HG03558 (cell line): ENCODE data around the gene NANOS3.

Source experiments
- ATAC-seq: cut with Tn5 transposase; IDR thresholded peaks from one replicate; pipeline ENCODE4 v1.9.1; 2021; ENCODE audit warnings: moderate number of reproducible peaks; ENCODE audit not compliant: unreplicated experiment; ENCODE audit errors: extremely low read depth

Gene NANOS3

DNA sequence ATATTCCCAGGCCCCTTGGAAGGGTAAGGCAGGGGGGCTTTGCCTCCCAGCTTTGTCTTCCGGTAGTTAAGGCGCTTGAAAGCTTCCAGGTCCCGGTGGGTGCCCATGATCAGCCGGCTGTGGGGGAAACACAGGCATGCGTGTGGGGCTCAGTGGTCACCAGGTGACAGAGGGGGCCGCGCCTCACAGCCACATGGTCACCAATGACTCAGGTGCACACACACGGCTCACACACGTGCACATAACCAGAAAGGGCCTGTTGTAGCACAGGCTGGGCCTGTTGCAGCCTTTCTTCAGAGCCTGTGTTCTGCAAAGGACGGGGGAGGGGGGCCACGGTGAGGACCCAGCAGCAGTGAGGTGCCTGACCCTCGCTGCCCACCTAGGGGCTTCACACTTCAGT is 5.9 kb downstream of the NANOS3 start:
- ATAC-seq, result no peak

DNA sequence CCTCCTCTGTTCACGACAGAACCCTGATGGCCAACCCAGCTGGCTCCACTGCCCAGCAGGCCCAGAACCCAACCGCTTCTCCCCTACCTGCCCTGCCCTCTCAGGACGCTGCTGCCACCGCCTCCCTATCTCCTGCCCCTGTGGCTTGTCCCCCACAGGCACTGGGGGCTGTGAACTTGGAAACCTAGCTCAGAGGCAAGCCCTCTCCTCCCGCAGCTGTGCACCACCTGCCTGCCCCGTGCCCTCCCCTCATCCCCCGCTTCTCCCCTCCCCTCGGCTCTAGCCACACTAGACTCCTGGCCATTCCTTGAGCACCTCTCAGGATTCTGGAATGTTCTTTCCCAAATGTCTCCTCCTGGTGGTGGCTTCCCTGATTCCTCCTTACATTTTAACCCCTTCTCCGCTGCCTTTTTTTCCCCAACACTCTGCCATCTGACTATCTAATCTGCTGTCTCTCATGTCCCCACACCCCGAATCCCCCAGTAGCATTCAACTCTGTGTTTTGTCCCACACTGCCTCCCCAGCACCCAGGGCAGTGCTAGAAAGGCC is 6.7 kb downstream of the NANOS3 start:
- ATAC-seq, result no peak

GRCh38 chr19:13884726-13885591 is 8.0 kb downstream of the NANOS3 start:
- ATAC-seq, result no peak

DNA sequence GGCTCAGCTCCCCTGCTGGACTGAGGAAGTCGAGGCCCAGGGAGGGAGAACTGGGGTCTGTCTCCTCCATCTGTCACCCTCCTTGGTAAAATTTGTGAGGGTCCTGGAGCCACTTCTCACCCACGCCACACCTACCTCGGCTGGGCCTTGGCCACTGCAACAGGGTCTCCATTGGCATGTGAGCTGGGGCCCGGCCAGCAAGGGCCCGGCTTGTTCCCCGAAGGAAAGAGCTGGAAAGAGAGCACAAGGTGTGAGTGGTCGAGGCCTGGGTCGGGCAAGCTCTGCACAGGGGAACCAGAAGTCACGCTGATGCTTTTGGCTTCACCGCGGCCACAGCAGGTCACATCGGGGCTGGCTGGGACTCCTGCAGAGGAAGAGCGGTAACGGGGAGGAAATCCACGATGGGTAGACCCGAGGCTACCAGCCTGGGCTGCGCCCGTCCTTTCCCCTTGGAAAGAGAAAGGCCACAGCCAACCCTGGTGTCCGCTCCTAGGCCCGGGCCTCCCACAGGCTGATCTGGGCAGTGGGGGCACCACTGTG is 9.0 kb downstream of the NANOS3 start:
- ATAC-seq, result no peak

GRCh38 chr19:13887018-13887436 is 10.1 kb downstream of the NANOS3 start:
- no peak for ATAC-seq

- no peak for ATAC-seq
Measured at GRCh38 chr19:13887517-13887916, 10.6 kb downstream of the NANOS3 start.

GRCh38 chr19:13888281-13888680 is 11.3 kb downstream of the NANOS3 start:
- no peak for ATAC-seq

GRCh38 chr19:13890136-13890535 is 13.2 kb downstream of the NANOS3 start:
- no peak for ATAC-seq

DNA sequence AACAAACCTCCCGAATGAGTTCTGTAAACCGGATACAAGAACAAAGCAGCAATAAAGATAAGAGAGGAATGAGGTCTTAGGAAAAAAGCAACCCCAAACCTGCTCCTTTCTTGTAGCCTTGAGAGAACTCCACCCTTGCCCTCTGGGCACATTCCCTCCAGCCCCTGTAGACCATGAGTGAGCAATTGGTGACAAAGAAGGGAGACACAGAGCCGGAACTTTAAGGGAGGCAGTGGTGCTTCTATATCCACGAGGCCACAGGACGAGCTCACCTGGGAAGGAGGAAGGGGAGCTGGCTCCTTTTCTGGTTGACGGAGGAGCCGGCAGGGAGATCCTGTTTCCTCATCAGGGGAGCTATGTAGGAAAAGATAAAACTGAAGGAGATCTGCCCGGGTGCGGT is 15.9 kb downstream of the NANOS3 start:
- ATAC-seq, result no peak

DNA sequence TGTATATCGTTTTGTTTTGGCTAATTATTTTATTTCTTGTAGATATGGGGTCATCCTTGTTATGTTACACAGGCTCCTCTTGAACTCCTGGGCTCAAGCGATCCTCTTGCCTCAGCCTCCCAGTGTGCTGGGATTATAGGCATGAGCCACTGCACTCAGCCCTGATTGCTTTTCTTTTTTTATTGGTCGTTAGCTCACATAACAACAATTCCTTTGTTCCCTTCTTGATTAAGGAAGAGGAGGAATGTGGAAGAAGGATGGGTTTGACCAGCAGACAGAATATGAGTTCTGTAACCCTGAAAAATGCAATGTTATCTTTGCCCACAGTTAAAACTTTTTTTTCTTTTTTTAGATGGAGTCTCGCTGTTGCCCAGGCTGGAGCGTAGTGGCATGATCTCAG is 17.6 kb downstream of the NANOS3 start:
- no peak for ATAC-seq

GRCh38 chr19:13896227-13896626 is 19.3 kb downstream of the NANOS3 start:
- ATAC-seq, result no peak

DNA sequence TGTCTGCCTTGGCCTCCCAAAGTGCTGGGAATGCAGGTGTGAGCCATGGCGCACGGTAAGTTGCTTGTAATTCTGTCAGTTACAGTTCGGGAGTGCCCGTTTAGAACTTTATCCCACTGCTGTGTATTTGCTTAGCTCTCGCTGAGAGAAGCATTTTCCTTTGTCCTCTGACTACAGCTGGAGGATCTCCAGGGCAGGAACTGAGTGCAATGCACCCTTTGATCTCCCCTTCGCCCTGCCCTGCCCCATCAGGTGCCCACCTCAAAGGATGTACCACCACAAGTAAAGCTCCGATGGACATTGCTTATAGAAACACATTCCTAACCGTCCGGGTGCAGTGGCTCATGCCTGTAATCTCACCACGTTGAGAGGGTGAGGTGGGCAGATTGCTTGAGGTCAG is 22.5 kb downstream of the NANOS3 start:
- ATAC-seq, result no peak

DNA sequence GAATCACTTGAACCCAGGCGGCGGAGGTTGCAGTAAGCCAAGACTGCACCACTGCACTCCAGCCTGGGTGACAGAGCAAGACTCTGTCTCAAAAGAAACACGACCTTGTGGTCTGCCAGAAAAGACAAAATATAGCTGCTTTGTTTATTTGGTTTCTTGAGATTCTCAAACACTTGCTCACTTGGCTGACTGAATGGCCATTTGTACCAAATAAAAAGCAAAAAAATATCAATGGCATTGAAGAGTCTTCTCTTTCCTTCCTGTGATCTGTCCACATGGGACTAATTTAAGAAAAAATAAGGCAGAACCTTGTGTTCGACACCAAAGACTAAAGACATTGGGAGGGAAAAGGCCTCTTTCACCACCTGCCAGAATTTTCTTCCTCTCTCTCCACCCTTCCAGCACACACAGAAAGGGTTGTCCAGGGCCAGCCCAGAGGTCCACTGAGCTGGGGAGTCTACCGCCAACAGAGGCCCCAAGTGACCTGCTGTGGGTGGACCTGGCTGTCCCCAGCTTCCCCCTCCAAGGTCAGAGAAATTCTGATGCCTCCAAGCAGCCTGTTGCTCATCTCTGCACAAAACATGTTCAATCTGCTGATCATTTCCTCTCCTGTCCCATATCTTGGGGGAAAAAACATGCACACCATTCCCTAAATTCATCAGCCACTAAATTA is 23.1 kb downstream of the NANOS3 start:
- ATAC-seq, result no peak

DNA sequence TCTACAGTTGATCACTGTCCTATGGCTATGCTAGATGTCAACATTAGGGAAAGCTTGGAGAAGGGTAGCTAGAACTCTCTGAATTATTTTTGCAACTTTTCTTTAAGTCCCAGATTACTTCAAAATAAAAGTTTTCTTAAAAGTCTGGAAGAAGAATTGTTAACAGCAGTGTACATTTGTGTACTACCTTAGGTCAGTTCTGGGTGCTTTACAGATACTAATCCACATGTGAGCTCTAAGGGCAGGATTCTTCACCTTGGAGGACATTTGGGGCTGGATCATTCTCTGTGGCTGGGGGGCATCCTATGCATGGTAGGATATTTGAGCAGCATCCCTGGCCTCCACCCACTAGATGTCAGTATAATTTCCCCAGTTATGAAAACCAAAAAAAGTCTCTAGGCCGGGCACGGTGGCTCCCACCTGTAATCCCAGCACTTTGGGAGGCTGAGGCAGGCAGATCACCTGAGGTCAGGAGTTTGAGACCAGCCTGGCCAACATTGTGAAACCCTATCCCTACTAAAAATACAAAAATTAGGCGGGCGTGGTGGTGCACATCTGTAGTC is 26.1 kb downstream of the NANOS3 start:
- ATAC-seq, result no peak

- ATAC-seq, result no peak
Measured at GRCh38 chr19:13905634-13906520, 28.9 kb downstream of the NANOS3 start, which contains the start of the genes BRME1 and CC2D1A. Gene BRME1 (minus strand): TSS chr19:13906117. CDS start chr19:13904892, 1,225 bp downstream. Gene CC2D1A (plus strand): TSS chr19:13906201. CDS start chr19:13906442, 241 bp downstream.

DNA sequence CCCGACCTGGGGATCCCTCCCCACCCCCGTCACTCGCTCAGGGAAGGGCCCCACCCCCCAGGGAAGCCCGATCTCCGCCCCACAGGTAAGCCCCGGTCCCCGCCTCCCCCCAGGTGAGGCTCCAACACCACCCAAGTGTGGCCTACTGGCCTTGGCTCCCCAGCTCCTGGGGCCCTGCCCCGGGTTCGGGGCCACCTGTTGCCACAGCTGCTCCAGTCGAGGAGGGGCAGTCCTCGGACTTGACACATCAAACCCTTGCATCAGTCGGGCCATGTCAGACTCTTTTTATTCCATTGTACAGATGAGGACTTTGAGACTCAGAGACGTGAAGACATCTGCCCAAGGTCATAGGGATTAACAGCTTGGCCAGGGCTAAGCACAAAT is 29.6 kb downstream of the NANOS3 start:
- no peak for ATAC-seq

DNA sequence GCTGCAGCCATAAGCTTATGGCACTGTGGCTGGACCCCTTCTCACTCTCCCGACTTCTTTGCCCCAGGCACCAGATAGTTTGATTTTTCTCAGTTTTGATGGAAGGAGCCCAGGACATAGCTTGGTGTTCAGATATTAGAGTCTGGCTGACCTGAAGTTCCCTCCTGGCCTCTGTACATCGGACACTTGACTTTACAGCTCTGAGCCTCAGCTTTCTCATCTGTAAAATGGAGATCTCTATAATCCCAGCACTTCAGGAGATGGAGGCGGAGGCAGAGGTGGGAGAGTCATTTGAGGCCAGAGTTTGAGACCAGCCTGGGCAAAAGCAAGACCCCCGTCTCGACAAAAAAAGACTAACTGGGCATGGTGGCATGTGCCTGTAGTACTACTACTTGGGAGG is 30.0 kb downstream of the NANOS3 start:
- ATAC-seq, result no peak

- ATAC-seq, result no peak
Measured at GRCh38 chr19:13908674-13909073, 31.7 kb downstream of the NANOS3 start.

- ATAC-seq, result no peak
Measured at GRCh38 chr19:13909430-13909829, 32.5 kb downstream of the NANOS3 start.

DNA sequence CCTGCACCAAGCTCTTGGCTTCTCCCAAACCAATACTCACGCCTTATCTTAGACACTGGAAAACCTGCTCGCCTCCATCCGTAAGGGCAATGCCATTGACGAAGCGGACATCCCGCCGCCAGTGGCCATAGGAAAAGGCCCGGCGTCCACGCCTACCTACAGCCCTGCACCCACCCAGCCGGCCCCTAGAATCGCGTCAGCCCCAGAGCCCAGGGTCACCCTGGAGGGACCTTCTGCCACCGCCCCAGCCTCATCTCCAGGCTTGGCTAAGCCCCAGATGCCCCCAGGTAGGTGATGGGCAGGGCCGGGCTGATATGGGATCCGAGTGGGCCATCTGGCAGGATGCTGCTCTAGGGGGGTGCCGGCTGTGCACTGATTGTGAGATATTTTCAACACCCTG is 36.4 kb downstream of the NANOS3 start:
- ATAC-seq, result no peak
